GM13977 (cell line): Measurements from ENCODE around the gene TNK2.

ENCODE experiments used
- DNase-seq: peaks from one replicate; pipeline ENCODE4 v3.0.0; 2012; ENCODE audit warnings: low spot score
- in situ Hi-C: fragments of 300-500 bp; cut with MboI; formaldehyde crosslinking; loops from one replicate; pipeline ENCODE4 v1.12.0; 2022; ENCODE audit warnings: low sequenced_read_pairs, low pct_unique_long_range_greater_than_20kb, mixed read lengths, inconsistent platforms; ENCODE audit not compliant: unreplicated experiment
- TF ChIP-seq, protein P1 (sequence below): IDR thresholded peaks from 2 replicates; pipeline ENCODE4 v1.5.1; 2012; ENCODE audit warnings: mild to moderate bottlenecking, control low read depth; ENCODE audit not compliant: insufficient read depth; ENCODE audit errors: extremely low read depth, missing control alignments

TNK2 gene

DNA sequence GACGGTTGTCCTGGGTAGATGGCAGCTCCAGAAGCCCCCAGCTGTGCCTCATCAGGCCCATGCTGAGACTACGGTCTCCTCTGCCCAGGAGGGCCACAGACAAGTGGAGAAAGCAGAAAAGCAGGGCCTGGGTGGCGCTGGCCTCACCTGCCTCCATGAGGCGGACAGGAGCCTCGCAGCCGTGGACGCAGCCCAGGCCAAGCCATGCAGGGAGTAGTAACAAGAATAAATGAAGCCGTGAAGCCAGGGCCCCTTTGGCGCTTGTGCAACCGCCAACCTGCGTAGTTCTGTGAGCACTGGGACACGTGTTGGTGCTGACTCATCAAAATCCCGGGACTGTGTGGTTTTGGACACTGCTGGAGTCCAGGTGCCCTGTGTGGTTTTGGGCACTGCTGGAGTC, 84.4 kb downstream of the TNK2 start:
- DNase-seq: no peak

DNA sequence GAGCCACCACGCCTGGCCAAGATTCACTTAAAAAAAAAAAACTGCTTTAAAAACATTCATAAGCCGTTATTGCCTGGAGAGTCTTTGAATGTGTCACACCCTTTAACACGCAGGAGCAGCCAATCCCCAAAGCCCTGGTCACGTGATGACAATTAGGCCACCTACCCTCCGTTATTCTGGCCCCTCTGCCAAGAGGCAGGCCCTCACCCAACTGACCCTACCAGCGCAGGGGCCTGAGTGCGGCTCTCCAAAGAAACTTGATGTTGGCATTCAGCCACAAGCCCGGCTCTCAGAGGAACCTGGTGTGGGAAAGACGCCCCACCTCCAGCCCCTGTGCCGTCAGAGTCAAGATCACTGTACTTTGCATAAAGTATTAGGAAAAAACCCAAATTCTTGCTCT, 85.1 kb downstream of the TNK2 start:
- in situ Hi-C loops: loop anchor here (10.0 kb wide), 1 partner anchor 68 kb away; no protein-coding TSS in a partner anchor
- TF ChIP-seq, protein P1, sequence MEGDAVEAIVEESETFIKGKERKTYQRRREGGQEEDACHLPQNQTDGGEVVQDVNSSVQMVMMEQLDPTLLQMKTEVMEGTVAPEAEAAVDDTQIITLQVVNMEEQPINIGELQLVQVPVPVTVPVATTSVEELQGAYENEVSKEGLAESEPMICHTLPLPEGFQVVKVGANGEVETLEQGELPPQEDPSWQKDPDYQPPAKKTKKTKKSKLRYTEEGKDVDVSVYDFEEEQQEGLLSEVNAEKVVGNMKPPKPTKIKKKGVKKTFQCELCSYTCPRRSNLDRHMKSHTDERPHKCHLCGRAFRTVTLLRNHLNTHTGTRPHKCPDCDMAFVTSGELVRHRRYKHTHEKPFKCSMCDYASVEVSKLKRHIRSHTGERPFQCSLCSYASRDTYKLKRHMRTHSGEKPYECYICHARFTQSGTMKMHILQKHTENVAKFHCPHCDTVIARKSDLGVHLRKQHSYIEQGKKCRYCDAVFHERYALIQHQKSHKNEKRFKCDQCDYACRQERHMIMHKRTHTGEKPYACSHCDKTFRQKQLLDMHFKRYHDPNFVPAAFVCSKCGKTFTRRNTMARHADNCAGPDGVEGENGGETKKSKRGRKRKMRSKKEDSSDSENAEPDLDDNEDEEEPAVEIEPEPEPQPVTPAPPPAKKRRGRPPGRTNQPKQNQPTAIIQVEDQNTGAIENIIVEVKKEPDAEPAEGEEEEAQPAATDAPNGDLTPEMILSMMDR: no peak
- no peak for DNase-seq

More for the DNA sequence above, 84.4 kb downstream of the TNK2 start:
- in situ Hi-C loops: loop anchor here (10.0 kb wide), 1 partner anchor 69 kb away; no protein-coding TSS in a partner anchor
- TF ChIP-seq, protein P1: no peak

DNA sequence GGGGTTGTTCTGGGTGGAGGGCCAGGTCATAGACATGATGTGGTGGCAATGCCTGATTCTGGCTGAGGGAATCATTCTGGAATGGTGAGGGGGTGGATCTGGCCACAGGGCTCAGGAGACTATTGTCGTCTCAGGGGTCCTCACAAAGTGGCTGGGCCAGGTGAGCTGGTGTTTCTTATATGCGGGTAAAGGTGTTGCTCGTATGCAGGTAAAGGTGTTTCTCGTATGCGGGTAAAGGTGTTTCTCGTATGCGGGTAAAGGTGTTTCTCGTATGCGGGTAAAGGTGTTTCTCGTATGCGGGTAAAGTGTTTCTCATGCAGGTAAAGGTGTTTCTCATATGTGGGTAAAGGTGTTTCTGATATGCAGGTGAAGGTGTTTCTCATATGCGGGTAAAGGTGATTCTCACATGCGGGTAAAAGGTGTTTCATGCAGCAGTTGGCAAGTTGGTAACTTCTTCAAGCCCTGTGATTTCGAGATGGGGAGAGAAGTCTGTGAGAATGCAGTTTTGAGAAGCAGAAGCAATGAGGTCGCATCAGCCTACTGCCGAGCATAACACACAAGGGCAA, 86.1 kb downstream of the TNK2 start:
- TF ChIP-seq, protein P1: no peak
- in situ Hi-C loops: loop anchor here (10.0 kb wide), 1 partner anchor 67 kb away; no protein-coding TSS in a partner anchor
- DNase-seq: no peak

DNA sequence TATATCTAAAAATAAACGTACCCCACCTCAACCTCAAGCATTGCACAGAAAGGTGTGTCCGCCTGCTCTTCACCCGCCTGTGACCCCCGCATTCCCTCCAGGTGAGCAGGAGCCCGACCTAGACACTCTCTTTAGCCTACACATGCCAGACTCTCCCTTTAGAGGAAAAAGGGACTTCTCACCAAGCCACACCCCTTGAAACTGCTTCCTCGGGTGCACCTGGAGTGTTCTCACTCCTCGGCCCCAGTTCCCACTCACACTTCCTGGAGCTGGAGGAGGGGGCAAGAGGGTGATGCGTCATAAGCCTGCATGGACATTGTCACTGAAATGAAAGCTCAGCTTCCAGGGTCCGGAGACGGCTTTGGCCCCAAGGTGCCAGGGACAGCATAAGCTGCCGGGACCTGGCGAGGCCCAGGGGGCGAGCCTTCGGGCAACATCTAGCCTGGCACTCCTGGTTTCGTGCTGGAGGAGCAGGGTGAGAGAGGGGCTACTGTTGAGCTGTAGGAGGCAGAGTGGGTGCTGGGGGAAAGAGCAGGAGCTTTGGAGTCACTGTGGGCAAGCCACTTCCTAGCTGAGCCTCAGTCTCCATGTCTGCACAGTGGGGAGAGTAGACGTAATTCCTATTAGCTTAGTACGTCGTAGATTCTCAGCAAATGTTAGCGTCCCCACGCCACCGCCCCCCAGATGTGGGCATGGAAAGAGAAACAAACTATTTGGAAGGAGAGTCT, 86.8 kb downstream of the TNK2 start:
- TF ChIP-seq, protein P1: no peak
- in situ Hi-C loops: loop anchor here (10.0 kb wide), 1 partner anchor 67 kb away; no protein-coding TSS in a partner anchor
- DNase-seq: no peak

DNA sequence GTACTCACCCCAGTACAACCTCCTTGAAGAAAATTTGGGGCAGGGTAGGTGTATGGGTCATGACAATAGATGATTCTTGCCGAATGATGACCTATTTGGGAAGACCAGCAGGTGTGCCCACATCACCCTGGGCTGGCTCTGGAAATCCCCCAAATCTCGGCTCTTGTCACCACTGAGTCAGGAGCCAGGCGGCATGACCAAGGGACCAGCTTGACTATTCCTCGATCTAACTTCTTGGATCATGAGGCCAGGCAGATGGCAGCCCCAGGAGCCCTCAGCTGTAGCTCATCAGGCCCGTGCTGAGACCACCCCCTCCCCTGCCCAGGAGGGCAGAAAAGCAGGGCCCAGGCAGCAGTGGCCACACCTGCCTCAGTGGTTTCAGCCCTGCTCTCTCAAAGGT, 87.5 kb downstream of the TNK2 start:
- in situ Hi-C loops: loop anchor here (10.0 kb wide), 1 partner anchor 66 kb away; no protein-coding TSS in a partner anchor
- no peak for DNase-seq
- TF ChIP-seq, protein P1: no peak

DNA sequence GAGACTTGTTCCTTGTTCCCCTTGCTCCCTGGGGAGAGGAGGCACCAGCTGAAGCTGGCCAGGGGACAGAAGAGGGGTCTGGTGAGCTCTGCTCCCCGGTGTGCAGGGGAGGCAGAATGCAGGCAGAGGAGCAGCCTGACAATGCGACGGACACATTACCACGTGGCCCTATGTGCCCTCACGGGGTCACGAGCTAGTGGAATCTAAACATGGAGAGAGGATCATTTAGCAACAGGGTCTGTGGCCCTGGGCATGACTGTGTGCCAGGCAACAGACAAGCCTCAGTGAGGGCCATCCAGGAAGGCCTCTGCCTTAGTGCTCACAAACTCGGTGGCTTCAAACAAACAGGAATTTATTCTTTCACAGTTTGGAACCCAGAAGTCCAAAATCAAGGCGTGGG, 88.2 kb downstream of the TNK2 start:
- in situ Hi-C loops: loop anchor here (10.0 kb wide), 1 partner anchor 65 kb away; no protein-coding TSS in a partner anchor

More for the DNA sequence above, 88.2 kb downstream of the TNK2 start:
- no peak for DNase-seq
- TF ChIP-seq, protein P1: no peak
